Effector memory CD4-positive, alpha-beta T cell (primary cell): ENCODE data around the gene HPSE2.

Experiments
- DNase-seq, 3 donors: peaks; one replicate each; pipeline ENCODE4 v3.0.0-alpha.2; 2020
- H3K27ac ChIP-seq: 2 replicates; pipeline ENCODE4 v1.7.0; 2013; ENCODE audit warnings: mild to moderate bottlenecking, low read length, moderate library complexity; ENCODE audit not compliant: insufficient read depth, poor library complexity, severe bottlenecking
- H3K27me3 ChIP-seq: replicated peaks from 2 replicates; pipeline ENCODE4 v1.7.0; 2013; ENCODE audit warnings: mild to moderate bottlenecking, low read length; ENCODE audit not compliant: insufficient read depth, control insufficient read depth, poor library complexity, severe bottlenecking
- H3K36me3 ChIP-seq: 2 replicates; pipeline ENCODE4 v1.7.0; 2013; ENCODE audit warnings: mild to moderate bottlenecking, low read length, moderate library complexity; ENCODE audit not compliant: control insufficient read depth, insufficient read depth
- H3K4me1 ChIP-seq: 2 replicates; pipeline ENCODE4 v1.7.0; 2013; ENCODE audit warnings: low read length, mild to moderate bottlenecking; ENCODE audit not compliant: control insufficient read depth, insufficient read depth, poor library complexity, severe bottlenecking
- H3K4me3 ChIP-seq: 2 replicates; pipeline ENCODE4 v1.7.0; 2013; ENCODE audit warnings: low read length, low read depth, mild to moderate bottlenecking; ENCODE audit not compliant: insufficient read depth, poor library complexity, severe bottlenecking
- H3K9me3 ChIP-seq: 2 replicates; pipeline ENCODE4 v1.7.0; 2013; ENCODE audit warnings: mild to moderate bottlenecking, low read length, moderate library complexity; ENCODE audit not compliant: control insufficient read depth

The HPSE2 gene

GRCh38 chr10:98422182-98422581, 813.5 kb downstream of the HPSE2 start:
- Histone ChIP-seq H3K4me1 (no peaks in the 10 kb centered on the region), H3K27ac (no peak overlapping the region), H3K4me3 (no peak overlapping the region), H3K9me3 (no peaks in the 10 kb centered on the region), H3K36me3 (peaks cover 57% of the 10 kb centered on the region), H3K27me3 (no peaks in the 10 kb centered on the region)
- no peak for DNase-seq

- no peaks in the 10 kb centered on the region for H3K9me3 ChIP-seq
- H3K27ac ChIP-seq: no peak overlapping the region
- H3K27me3 ChIP-seq: no peaks in the 10 kb centered on the region
- H3K36me3 ChIP-seq: peaks cover 59% of the 10 kb centered on the region
- DNase-seq: no peak
- no peaks in the 10 kb centered on the region for H3K4me1 ChIP-seq
- no peak overlapping the region for H3K4me3 ChIP-seq
Measured at GRCh38 chr10:98420786-98421185, 814.9 kb downstream of the HPSE2 start.

GRCh38 chr10:98419469-98420261, 816.0 kb downstream of the HPSE2 start:
- H3K27me3 ChIP-seq: no peaks in the 10 kb centered on the region
- H3K4me3 ChIP-seq: no peak overlapping the region
- no peak for DNase-seq
- H3K9me3 ChIP-seq: no peaks in the 10 kb centered on the region
- no peak overlapping the region for H3K27ac ChIP-seq
- H3K4me1 ChIP-seq: no peaks in the 10 kb centered on the region
- peaks cover 59% of the 10 kb centered on the region for H3K36me3 ChIP-seq

- Histone ChIP-seq H3K4me3 (no peak overlapping the region), H3K4me1 (no peaks in the 10 kb centered on the region), H3K9me3 (no peaks in the 10 kb centered on the region), H3K36me3 (peaks cover 57% of the 10 kb centered on the region), H3K27ac (no peak overlapping the region), H3K27me3 (no peaks in the 10 kb centered on the region)
- no peak for DNase-seq
Measured at GRCh38 chr10:98418665-98419468, 816.8 kb downstream of the HPSE2 start.

- Histone ChIP-seq H3K36me3 (peaks cover 50% of the 10 kb centered on the region), H3K27me3 (no peaks in the 10 kb centered on the region), H3K9me3 (no peaks in the 10 kb centered on the region), H3K4me1 (no peaks in the 10 kb centered on the region), H3K4me3 (no peak overlapping the region), H3K27ac (no peak overlapping the region)
- DNase-seq: no peak
Measured at GRCh38 chr10:98417973-98418664, 817.5 kb downstream of the HPSE2 start.

GRCh38 chr10:98417481-98417959, 818.1 kb downstream of the HPSE2 start:
- H3K27ac ChIP-seq: no peak overlapping the region
- peaks cover 47% of the 10 kb centered on the region for H3K36me3 ChIP-seq
- H3K27me3 ChIP-seq: no peaks in the 10 kb centered on the region
- no peaks in the 10 kb centered on the region for H3K9me3 ChIP-seq
- no peaks in the 10 kb centered on the region for H3K4me1 ChIP-seq
- DNase-seq: no peak
- H3K4me3 ChIP-seq: no peak overlapping the region

GRCh38 chr10:98416606-98417388, 818.9 kb downstream of the HPSE2 start:
- no peaks in the 10 kb centered on the region for H3K27me3 ChIP-seq
- no peaks in the 10 kb centered on the region for H3K4me1 ChIP-seq
- H3K4me3 ChIP-seq: no peak overlapping the region
- DNase-seq: no peak
- H3K27ac ChIP-seq: no peak overlapping the region
- H3K9me3 ChIP-seq: no peaks in the 10 kb centered on the region
- peaks cover 47% of the 10 kb centered on the region for H3K36me3 ChIP-seq

GRCh38 chr10:98415731-98416119, 819.9 kb downstream of the HPSE2 start:
- DNase-seq: no peak
- Histone ChIP-seq H3K4me1 (no peaks in the 10 kb centered on the region), H3K27me3 (no peaks in the 10 kb centered on the region), H3K9me3 (no peaks in the 10 kb centered on the region), H3K4me3 (no peak overlapping the region), H3K36me3 (peaks cover 37% of the 10 kb centered on the region), H3K27ac (no peak overlapping the region)

- H3K27me3 ChIP-seq: no peaks in the 10 kb centered on the region
- no peaks in the 10 kb centered on the region for H3K9me3 ChIP-seq
- DNase-seq: peak in 2 of 3 donors; percentile 14 to 35
- H3K4me3 ChIP-seq: peak within 1 kb of the TSS; percentile 58
- H3K36me3 ChIP-seq: peaks cover 35% of the 10 kb centered on the region
- H3K27ac ChIP-seq: peak within 1 kb of the TSS; percentile 53
- no peaks in the 10 kb centered on the region for H3K4me1 ChIP-seq
Measured at GRCh38 chr10:98414932-98415730, 820.5 kb downstream of the HPSE2 start, which contains the start of gene PYROXD2. Gene PYROXD2, minus strand, starts transcription at chr10:98415182. Its CDS starts 47 bp downstream, at chr10:98415135.
